ENCODE data around the gene L3MBTL2.
"Not testable (repeated sequence)": the region's sequence is repeated elsewhere in the genome, so short reads cannot be mapped to it uniquely, and the experiment has no call there.

Gene L3MBTL2

GRCh38 chr22:41240377-41241132, 35.4 kb downstream of the L3MBTL2 start, which contains the start of gene CHADL:
TSS of gene CHADL (minus strand) at chr22:41240931. CDS start at chr22:41240881, 50 bp downstream.
- no peak for DNase-seq (ENCODE audit: extremely low read depth in 1 of 2, low read depth in 1 of 2)

GRCh38 chr22:41241133-41241676, 36.1 kb downstream of the L3MBTL2 start:
- DNase-seq (ENCODE audit: extremely low read depth in 1 of 2, low read depth in 1 of 2), result no peak

GRCh38 chr22:41242396-41243117, 37.4 kb downstream of the L3MBTL2 start:
- DNase-seq (ENCODE audit: extremely low read depth in 1 of 2, low read depth in 1 of 2), result no peak

- DNase-seq (ENCODE audit: extremely low read depth in 1 of 2, low read depth in 1 of 2), result no peak
These were observed 38.2 kb downstream of the L3MBTL2 start for GRCh38 chr22:41243361-41243760.

- no peak for DNase-seq (ENCODE audit: extremely low read depth in 1 of 2, low read depth in 1 of 2)
These were observed 40.9 kb downstream of the L3MBTL2 start for GRCh38 chr22:41245917-41246499.

- DNase-seq (ENCODE audit: extremely low read depth in 1 of 2, low read depth in 1 of 2), result no peak
These were observed 42.6 kb downstream of the L3MBTL2 start for GRCh38 chr22:41247703-41248102.

- no peak for DNase-seq (ENCODE audit: extremely low read depth in 1 of 2, low read depth in 1 of 2)
These were observed 43.2 kb downstream of the L3MBTL2 start for GRCh38 chr22:41248314-41248713.

- DNase-seq (ENCODE audit: extremely low read depth in 1 of 2, low read depth in 1 of 2), result no peak
These were observed 43.6 kb downstream of the L3MBTL2 start for GRCh38 chr22:41248758-41249157.

- DNase-seq (ENCODE audit: extremely low read depth in 1 of 2, low read depth in 1 of 2), result no peak
These were observed 44.3 kb downstream of the L3MBTL2 start for GRCh38 chr22:41249442-41249841.

- no peak for DNase-seq (ENCODE audit: extremely low read depth in 1 of 2, low read depth in 1 of 2)
These were observed 45.0 kb downstream of the L3MBTL2 start for GRCh38 chr22:41250127-41250526.

- no peak for DNase-seq (ENCODE audit: extremely low read depth in 1 of 2, low read depth in 1 of 2)
These were observed 47.3 kb downstream of the L3MBTL2 start for GRCh38 chr22:41252365-41252764.

- no peak for DNase-seq (ENCODE audit: extremely low read depth in 1 of 2, low read depth in 1 of 2)
These were observed 49.1 kb downstream of the L3MBTL2 start for GRCh38 chr22:41254230-41254629.

- no peak for DNase-seq (ENCODE audit: extremely low read depth in 1 of 2, low read depth in 1 of 2)
These were observed 51.4 kb downstream of the L3MBTL2 start for GRCh38 chr22:41256254-41257253.

GRCh38 chr22:41257696-41258095, 52.6 kb downstream of the L3MBTL2 start:
- DNase-seq (ENCODE audit: extremely low read depth in 1 of 2, low read depth in 1 of 2), result no peak

- not testable (repeated sequence) for DNase-seq (ENCODE audit: extremely low read depth in 1 of 2, low read depth in 1 of 2)
These were observed 54.6 kb downstream of the L3MBTL2 start for GRCh38 chr22:41259756-41260155.

- DNase-seq (ENCODE audit: extremely low read depth in 1 of 2, low read depth in 1 of 2), result no peak
These were observed 55.8 kb downstream of the L3MBTL2 start for GRCh38 chr22:41260871-41261270.

- DNase-seq (ENCODE audit: extremely low read depth in 1 of 2, low read depth in 1 of 2), result no peak
These were observed 56.6 kb downstream of the L3MBTL2 start for GRCh38 chr22:41261541-41262249.

- no peak for DNase-seq (ENCODE audit: extremely low read depth in 1 of 2, low read depth in 1 of 2)
These were observed 57.2 kb downstream of the L3MBTL2 start for GRCh38 chr22:41262250-41262765.

GRCh38 chr22:41263704-41264103, 58.6 kb downstream of the L3MBTL2 start:
- no peak for DNase-seq (ENCODE audit: extremely low read depth in 1 of 2, low read depth in 1 of 2)
